T-helper 1 cell (primary cell): ENCODE data around the gene ELMOD3.
"Not testable (repeated sequence)": the region's sequence is repeated elsewhere in the genome, so short reads cannot be mapped to it uniquely, and the experiment has no call there.

Source experiments
- DNase-seq, 5 donors: peaks; one replicate each; pipeline ENCODE4 v3.0.0-alpha.2; 2012 to 2020

Gene ELMOD3

GRCh38 chr2:85329701-85330100 lies 24.9 kb upstream of the ELMOD3 start:
- DNase-seq: not testable (repeated sequence)

GRCh38 chr2:85330839-85331636 lies 23.5 kb upstream of the ELMOD3 start:
- DNase-seq: no peak

- DNase-seq: not testable (repeated sequence)
These were observed 20.7 kb upstream of the ELMOD3 start for GRCh38 chr2:85333877-85334276.

GRCh38 chr2:85334928-85335327 lies 19.6 kb upstream of the ELMOD3 start:
- no peak for DNase-seq

- DNase-seq: no peak
These were observed 14.3 kb upstream of the ELMOD3 start for GRCh38 chr2:85340034-85340892.

GRCh38 chr2:85341269-85342029 lies 13.1 kb upstream of the ELMOD3 start:
- DNase-seq: no peak

- DNase-seq: no peak
These were observed 12.4 kb upstream of the ELMOD3 start for GRCh38 chr2:85342156-85342555.

GRCh38 chr2:85343207-85343895 lies 11.2 kb upstream of the ELMOD3 start:
- DNase-seq: not testable (repeated sequence)

GRCh38 chr2:85344356-85344954 lies 10.1 kb upstream of the ELMOD3 start:
- DNase-seq: no peak

- no peak for DNase-seq
These were observed 7.0 kb upstream of the ELMOD3 start for GRCh38 chr2:85347599-85347998.

GRCh38 chr2:85353876-85354285 lies 688 bp upstream of the ELMOD3 start:
- DNase-seq: no peak

GRCh38 chr2:85355073-85355410 lies 473 bp downstream of the ELMOD3 start:
- DNase-seq: no peak

- DNase-seq: no peak
These were observed 952 bp downstream of the ELMOD3 start for GRCh38 chr2:85355521-85355920.

- DNase-seq: no peak
These were observed 1.6 kb downstream of the ELMOD3 start for GRCh38 chr2:85356186-85356585.

GRCh38 chr2:85357736-85358135 lies 3.2 kb downstream of the ELMOD3 start:
- no peak for DNase-seq

GRCh38 chr2:85362653-85363387 lies 8.3 kb downstream of the ELMOD3 start:
- not testable (repeated sequence) for DNase-seq

GRCh38 chr2:85367180-85367579 lies 12.6 kb downstream of the ELMOD3 start:
- DNase-seq: no peak

- no peak for DNase-seq
These were observed 14.4 kb downstream of the ELMOD3 start for GRCh38 chr2:85368921-85369320.

GRCh38 chr2:85369500-85369899 lies 14.9 kb downstream of the ELMOD3 start:
- DNase-seq: no peak

- no peak for DNase-seq
These were observed 16.5 kb downstream of the ELMOD3 start for GRCh38 chr2:85371045-85371444.

GRCh38 chr2:85376291-85377065 lies 21.9 kb downstream of the ELMOD3 start:
- no peak for DNase-seq
